Left kidney (tissue), 8 donors: ENCODE measurements around the gene SMTNL1. TPM values are rescaled to one million over a fixed set of nuclear protein-coding genes. Genes with fewer than 3 reads are reported as not detected.

ENCODE experiments used
- DNase-seq: peaks from one replicate; pipeline ENCODE4 v3.0.0-alpha.2; 2013
- long read RNA-seq, 8 donors: transcript quantifications; one replicate each; lab custom pipeline, GENCODE V29; 2026
- polyA plus RNA-seq: library from polyadenylated mRNA; unstranded; fragments of 120-200 nt; gene quantifications from one replicate; pipeline ENCODE4 v1.2.1, GENCODE V29; 2013; ENCODE audit not compliant: insufficient read length

Gene SMTNL1
- 0.47 TPM for polyA plus RNA-seq
- long read RNA-seq, donor 1, result 0 reads
- long read RNA-seq, donor 2, result 0 reads
- long read RNA-seq, donor 3, result 0 reads
- long read RNA-seq, donor 4, result 0 reads
- long read RNA-seq, donor 5, result 0 reads
- long read RNA-seq, donor 6, result 0 reads
- long read RNA-seq, donor 7, partial matches to known transcripts, result 50 of 55 reads
- long read RNA-seq, donor 7, other reads (novel, unspliced or antisense), result 5 of 55 reads
- long read RNA-seq, donor 8, result 0 reads

GRCh38 chr11:57536947-57537619, at the start of gene SMTNL1:
Gene SMTNL1 (plus strand): TSS chr11:57537595. CDS start chr11:57542643, 5,048 bp downstream.
- peak; percentile 30 for DNase-seq

GRCh38 chr11:57487920-57488659, 49.3 kb upstream of the SMTNL1 start:
- DNase-seq, result no peak

DNA sequence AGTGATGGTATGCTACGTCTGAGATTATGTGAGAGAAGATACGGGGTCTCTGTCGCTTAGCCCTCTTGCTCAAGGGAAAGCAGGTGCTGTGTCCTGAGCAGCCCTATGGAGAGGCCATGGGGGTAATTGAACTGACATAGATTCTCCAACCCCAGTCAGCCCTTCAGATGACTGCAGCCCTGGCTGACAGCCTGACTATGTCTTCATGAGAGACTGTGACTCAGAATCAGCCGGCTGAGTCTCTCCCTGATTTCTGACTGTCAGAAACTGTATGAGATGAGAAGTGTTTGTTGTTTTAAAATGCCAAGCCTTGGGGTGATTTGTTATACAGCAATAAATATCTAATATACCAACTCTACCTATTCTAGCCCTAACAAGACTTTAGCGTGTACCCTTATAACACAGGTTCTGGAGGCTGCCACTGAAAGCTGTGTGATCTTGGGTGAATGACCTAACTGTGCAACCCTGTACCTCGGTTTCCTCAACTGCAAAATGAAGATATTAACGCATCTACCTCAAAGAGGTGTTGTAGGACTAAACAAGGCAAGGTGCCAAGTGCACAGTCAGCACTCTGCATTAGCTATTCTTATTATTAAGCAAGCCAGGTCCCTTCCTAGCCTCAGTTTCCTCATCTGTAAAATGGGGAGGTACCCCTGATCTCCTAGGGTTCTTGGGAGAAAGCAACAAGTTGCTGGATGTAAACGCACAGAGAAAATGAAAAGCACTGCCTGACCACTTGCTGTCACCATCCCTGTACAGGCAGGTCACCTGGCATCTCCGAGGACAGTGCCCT, 46.7 kb upstream of the SMTNL1 start:
- no peak for DNase-seq

DNA sequence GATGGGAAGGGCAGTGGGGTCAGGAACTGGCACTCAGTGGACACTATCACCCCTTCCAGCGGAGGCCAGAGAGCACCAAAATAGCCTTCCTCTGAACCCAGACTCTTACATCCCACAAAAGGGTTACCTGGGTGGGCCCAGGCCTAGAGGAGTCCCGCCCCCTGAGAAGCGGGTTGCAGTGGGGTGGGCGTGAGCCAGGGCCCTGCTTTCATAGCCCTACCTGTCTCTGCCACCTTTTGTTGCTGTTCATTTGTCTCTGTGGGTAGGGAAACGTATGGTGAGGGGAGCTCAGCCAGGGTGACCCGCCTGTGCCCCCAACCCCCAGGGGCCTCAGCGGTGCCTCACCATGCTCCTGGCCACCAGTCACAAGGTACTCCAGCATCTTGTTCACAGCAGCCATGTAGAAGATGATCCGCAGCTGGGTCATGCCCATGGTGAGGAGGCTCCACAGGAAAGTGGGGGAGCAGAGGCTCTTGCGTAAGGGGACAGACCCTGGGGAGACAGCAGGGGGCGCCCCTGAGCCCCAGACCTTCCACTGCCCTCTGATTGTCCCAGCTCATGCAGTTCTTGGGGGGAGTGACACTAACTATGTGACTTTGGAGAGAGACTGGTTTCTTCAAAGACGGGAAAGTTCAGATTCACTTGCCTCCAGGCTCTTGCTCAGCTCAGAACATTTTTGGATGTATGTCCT, 45.9 kb upstream of the SMTNL1 start:
- no peak for DNase-seq

DNA sequence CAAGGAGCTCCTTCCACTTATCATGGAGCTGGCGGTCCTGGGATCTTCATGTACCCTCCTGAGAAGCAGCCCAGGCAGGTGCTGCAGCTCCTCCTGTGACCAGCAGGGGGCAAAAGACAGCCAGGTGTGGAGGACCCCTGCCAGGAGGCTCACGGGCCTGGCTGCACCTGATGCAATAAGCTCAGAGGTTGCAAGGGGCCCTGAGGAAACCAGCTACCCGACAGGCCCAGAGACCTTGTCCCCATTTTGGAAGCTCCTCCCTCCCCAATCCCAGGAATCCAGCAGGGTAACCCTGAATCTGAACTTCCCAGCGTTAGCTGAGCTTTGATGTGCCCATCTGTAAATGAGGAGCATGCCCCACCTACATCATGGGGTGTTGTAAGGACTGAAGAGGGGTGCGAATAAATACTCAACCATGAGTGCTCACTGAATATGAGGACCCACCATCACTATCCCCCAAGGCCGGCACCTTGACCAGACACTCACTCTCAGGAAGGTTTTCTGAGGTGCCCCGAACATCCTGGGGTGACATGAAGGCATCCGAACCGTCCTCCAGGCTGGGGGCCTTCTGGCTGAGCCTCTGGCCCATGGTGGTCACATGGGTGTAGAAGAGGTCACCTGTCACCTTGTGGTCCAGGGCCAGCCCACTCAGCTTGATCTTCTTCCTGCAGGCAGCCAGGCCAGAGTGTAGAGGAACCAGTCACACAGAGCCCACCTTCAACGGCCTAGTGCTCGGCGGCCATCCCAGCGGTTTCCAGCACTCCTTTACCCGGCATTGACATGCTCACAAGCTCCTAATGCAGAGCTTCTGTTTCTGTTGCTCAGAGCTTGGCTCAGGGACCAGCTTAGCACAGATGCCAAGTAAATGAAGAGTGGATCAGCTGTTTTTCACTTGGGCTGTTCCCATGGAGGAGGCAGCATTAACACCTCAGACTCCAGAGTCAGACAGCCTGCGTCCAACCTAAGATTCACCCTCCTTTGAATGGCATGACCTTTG, 43.6 kb upstream of the SMTNL1 start:
- DNase-seq, result no peak

DNA sequence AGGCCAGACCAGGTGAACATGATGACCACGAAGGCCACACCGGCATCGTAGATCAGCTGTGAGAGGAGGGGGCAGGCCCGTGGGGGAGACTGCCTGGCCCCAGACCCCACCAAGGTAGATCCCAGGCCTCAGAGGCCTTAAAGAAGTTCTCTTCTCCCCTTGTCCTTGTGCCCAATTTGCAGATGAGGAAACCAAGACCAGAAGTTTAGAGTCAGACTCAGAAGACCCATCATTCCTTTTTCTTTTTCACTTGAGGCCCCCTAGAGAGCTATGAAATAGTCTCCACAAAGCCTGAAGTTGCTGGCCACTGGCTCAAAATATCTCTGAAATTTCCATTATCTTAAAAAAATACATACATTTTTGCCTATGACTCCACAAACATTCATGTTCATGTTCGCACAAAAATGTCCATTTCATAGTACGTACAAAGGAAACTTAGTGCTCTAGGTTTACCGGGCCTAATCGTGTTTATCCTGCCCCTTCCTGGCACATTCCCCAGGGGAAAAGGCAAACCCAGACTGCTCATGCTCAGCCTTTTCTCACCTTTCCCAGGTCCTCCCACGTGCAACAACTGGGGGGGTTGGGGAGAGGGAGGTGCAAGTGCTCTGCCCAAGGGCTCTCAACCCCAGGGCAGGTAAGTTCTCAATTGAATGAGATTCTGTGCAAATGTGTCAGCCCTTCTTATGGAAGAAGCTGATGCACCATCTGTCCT, 41.1 kb upstream of the SMTNL1 start:
- DNase-seq, result no peak

DNA sequence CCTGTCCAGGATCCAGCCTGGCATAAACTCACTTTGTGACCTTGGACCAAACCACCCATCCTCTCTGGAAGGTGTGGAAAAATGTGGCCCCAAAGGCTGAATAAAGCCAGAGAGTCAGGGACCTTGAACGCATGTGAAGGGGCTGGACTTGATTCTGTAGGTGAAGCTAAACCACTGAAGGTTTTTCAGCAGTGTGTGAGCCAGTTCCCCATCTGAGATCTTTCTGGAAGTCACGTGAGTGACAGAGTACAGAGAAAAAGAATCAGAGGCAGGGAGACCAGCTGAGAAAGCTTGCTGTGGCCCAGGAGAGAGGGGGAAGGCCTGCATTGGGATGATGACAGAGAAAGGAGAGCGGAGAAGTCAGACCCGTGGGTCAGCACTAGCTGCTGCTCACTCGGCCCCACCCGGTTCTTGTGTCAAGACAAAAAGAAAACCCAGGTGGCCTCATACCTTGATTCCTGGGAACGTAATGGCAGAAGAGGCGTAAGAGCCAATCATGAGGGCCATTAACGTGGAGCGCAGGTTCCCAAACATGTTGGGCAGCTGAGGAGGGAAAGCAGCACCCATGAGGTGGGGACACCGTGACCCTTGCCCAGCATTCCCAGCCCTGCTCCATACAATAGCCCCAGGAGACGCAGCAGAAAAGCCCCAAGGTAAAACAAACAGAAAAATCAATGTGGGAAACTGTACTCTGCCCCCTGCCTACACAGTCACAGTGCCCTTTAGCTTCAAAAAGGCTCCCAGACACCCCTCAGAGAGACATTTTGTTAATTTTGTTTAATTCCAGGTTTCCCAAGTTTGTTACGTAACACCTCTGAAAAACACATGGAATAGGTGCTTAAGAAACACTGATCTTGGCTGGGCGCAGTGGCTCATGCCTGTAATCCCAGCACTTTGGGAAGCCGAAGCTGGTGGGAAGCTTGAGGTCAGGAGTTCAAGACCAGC, 39.8 kb upstream of the SMTNL1 start:
- no peak for DNase-seq

- DNase-seq, result no peak
These were observed 38.9 kb upstream of the SMTNL1 start for GRCh38 chr11:57498540-57498939.

- peak; percentile 92 for DNase-seq
These were observed 37.9 kb upstream of the SMTNL1 start for GRCh38 chr11:57499413-57499982.

- DNase-seq, result no peak
These were observed 37.4 kb upstream of the SMTNL1 start for GRCh38 chr11:57499983-57500461.

DNA sequence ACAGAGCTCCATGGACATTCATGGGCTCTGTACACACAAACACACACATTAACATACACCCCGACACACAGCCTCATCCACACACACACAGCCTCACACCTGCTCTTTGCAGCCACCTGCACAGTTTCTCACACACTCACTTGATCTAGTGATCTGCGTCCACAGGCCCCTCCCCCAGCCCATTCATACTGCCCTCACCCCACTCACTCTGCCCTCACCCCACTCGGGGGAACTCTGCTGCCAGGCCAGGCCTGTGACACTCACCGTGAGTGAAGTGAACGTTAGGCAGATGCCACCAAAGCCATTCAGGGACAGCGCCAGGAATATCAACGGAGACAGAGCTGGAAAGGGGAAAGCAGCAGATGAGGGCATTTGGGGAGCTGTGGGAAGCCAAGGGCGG, 36.9 kb upstream of the SMTNL1 start:
- DNase-seq, result no peak

GRCh38 chr11:57500926-57501325, 36.5 kb upstream of the SMTNL1 start:
- DNase-seq, result no peak

GRCh38 chr11:57501953-57502352, 35.4 kb upstream of the SMTNL1 start:
- no peak for DNase-seq

DNA sequence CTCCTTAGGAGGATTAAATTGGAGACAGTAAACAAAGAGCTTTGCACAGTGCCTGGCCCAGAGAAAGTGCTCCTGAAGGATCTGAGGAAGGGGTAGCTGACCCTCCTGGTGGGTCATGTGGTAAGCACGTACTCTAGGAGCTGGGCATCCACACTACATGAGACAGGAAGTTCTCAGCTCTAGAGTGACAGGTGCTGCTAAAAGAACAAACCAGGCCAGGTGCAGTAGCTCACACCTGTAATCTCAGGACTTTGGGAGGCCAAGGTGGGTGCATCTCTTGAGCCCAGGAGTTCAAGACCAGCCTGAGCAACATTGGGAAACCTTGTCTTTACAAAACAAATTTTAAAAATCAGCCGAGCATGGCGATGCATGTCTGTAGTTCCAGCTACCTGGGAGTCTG, 35.0 kb upstream of the SMTNL1 start:
- no peak for DNase-seq

DNA sequence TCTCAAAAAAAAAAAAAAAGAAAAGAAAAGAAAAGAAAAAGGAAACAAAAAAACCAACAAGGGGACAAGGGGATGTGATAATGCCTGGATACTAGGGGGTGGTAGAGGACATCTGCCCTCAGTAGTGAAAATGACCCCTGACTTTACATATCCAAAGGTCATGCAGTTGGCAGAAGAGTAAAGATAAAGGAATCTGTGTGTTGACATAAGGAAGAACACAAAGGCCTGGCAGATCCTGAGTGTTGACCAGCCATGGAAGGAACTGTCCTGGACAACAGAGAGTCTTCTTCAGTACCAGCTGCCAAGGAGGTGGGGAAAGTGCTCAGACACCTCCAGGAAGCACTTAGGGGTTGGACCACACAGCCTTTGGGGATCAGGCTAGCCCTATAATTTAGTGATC, 34.5 kb upstream of the SMTNL1 start:
- no peak for DNase-seq

DNA sequence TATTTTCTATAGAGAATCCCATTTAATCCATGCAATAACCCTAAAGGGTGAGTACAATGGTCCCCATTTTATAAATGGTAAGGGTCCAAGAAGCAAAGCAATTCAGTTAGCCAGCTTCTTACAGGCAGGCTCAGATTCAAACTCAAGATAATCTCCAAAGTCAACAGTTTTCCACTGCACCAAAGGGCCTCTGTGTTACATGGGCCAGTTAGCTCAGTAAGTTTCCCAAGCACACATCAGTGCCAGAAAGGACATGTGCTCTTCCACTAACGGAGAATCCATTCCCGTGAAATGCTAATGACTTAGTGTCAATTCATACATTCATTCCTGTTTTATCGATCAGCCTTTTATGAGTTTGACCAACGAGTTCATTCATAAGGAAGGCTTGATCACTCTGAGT, 32.9 kb upstream of the SMTNL1 start:
- no peak for DNase-seq

- DNase-seq, result no peak
These were observed 30.9 kb upstream of the SMTNL1 start for GRCh38 chr11:57506522-57506921.
